IPS-18c (cell line): Measurements from ENCODE around the gene SYNPO.

ENCODE experiments used
- H3K4me3 ChIP-seq: 2 replicates; pipeline ENCODE4 v1.7.0; 2013; ENCODE audit warnings: low read depth, mild to moderate bottlenecking, low read length, moderate library complexity; ENCODE audit not compliant: insufficient read depth
- H3K9me3 ChIP-seq: one replicate; pipeline ENCODE4 v1.6.1; 2013; ENCODE audit warnings: mild to moderate bottlenecking, low read length, moderate library complexity; ENCODE audit not compliant: control insufficient read depth, insufficient read depth

The SYNPO gene

GRCh38 chr5:150647275-150648251 lies 7.1 kb downstream of the SYNPO start:
- Histone ChIP-seq H3K9me3 (no peaks in the 10 kb centered on the region), H3K4me3 (no peak overlapping the region)

- H3K4me3 ChIP-seq = no peak overlapping the region
- H3K9me3 ChIP-seq = no peaks in the 10 kb centered on the region
Observed at GRCh38 chr5:150648294-150649107, 8.0 kb downstream of the SYNPO start.

- Histone ChIP-seq H3K9me3 (no peaks in the 10 kb centered on the region), H3K4me3 (no peak overlapping the region)
Observed at GRCh38 chr5:150649108-150650020, 8.9 kb downstream of the SYNPO start.

- no peaks in the 10 kb centered on the region for H3K9me3 ChIP-seq
- no peak overlapping the region for H3K4me3 ChIP-seq
Observed at GRCh38 chr5:150650021-150651006, 9.9 kb downstream of the SYNPO start.

GRCh38 chr5:150651382-150651781 lies 10.9 kb downstream of the SYNPO start:
- no peak overlapping the region for H3K4me3 ChIP-seq
- H3K9me3 ChIP-seq = no peaks in the 10 kb centered on the region

GRCh38 chr5:150651924-150652671 lies 11.6 kb downstream of the SYNPO start:
- no peak overlapping the region for H3K4me3 ChIP-seq

GRCh38 chr5:150653145-150653761 lies 12.8 kb downstream of the SYNPO start:
- H3K9me3 ChIP-seq = no peaks in the 10 kb centered on the region
- no peak overlapping the region for H3K4me3 ChIP-seq

More at GRCh38 chr5:150651924-150652671, 11.6 kb downstream of the SYNPO start:
- no peaks in the 10 kb centered on the region for H3K9me3 ChIP-seq

GRCh38 chr5:150653762-150654556 lies 13.5 kb downstream of the SYNPO start:
- Histone ChIP-seq H3K4me3 (no peak overlapping the region), H3K9me3 (no peaks in the 10 kb centered on the region)

GRCh38 chr5:150655221-150655620 lies 14.8 kb downstream of the SYNPO start:
- Histone ChIP-seq H3K9me3 (no peaks in the 10 kb centered on the region), H3K4me3 (no peak overlapping the region)

GRCh38 chr5:150656191-150657132 lies 16.0 kb downstream of the SYNPO start:
- Histone ChIP-seq H3K9me3 (no peaks in the 10 kb centered on the region), H3K4me3 (peak overlapping the region; percentile 71)

GRCh38 chr5:150658121-150658520 lies 17.7 kb downstream of the SYNPO start:
- H3K9me3 ChIP-seq = no peaks in the 10 kb centered on the region
- H3K4me3 ChIP-seq = no peak overlapping the region

GRCh38 chr5:150658699-150659265 lies 18.3 kb downstream of the SYNPO start:
- H3K9me3 ChIP-seq = no peaks in the 10 kb centered on the region
- no peak overlapping the region for H3K4me3 ChIP-seq
